GM12865 (cell line): ENCODE measurements around the gene PRKCQ.

ENCODE experiments used
- DNase-seq: peaks from one replicate; pipeline ENCODE4 v3.0.0; 2010; ENCODE audit warnings: low read depth
- H3K4me3 ChIP-seq: 2 replicates; pipeline ENCODE4 v1.5.1; 2011; ENCODE audit warnings: mild to moderate bottlenecking, low read depth, low read length, control low read depth
- CTCF ChIP-seq: IDR thresholded peaks from 2 replicates; pipeline ENCODE4 v1.5.1; 2011; ENCODE audit warnings: low read length, control low read depth, low read depth, inconsistent platforms; ENCODE audit not compliant: insufficient read depth; ENCODE audit errors: missing control alignments

The PRKCQ gene

GRCh38 chr10:6426317-6426716, 153.8 kb downstream of the PRKCQ start:
- no peak for TF ChIP-seq CTCF
- DNase-seq: no peak
- no peak overlapping the region for H3K4me3 ChIP-seq

GRCh38 chr10:6423413-6424170, 156.5 kb downstream of the PRKCQ start:
- DNase-seq: no peak
- H3K4me3 ChIP-seq: no peak overlapping the region
- TF ChIP-seq CTCF: no peak

GRCh38 chr10:6423004-6423403, 157.1 kb downstream of the PRKCQ start:
- no peak overlapping the region for H3K4me3 ChIP-seq
- DNase-seq: no peak
- TF ChIP-seq CTCF: no peak

GRCh38 chr10:6418613-6419216, 161.4 kb downstream of the PRKCQ start:
- no peak overlapping the region for H3K4me3 ChIP-seq
- TF ChIP-seq CTCF: no peak
- DNase-seq: no peak

- no peak for TF ChIP-seq CTCF
- DNase-seq: no peak
- no peak overlapping the region for H3K4me3 ChIP-seq
Measured at GRCh38 chr10:6418167-6418566, 161.9 kb downstream of the PRKCQ start.

GRCh38 chr10:6416892-6417512, 163.1 kb downstream of the PRKCQ start:
- peak; percentile 55 for TF ChIP-seq CTCF
- no peak overlapping the region for H3K4me3 ChIP-seq
- peak; percentile 47 for DNase-seq
